HepG2 (cell line): ENCODE results near the gene IL32. TPM values are rescaled to one million over a fixed set of nuclear protein-coding genes. Genes with fewer than 3 reads are reported as not detected.
A peak's percentile ranks its signal among the peaks of the same experiment; 100 is the strongest.

Experiments used
- ATF7-NPFF ChIP-seq: sonication (generic); formaldehyde crosslinking; IDR thresholded peaks from 2 replicates; pipeline ENCODE4 v1.8.1; 2023; ENCODE audit warnings: mild to moderate bottlenecking, low read depth, missing genetic modification reagents, moderate library complexity
- CC2D1A ChIP-seq: sonication (generic); formaldehyde crosslinking; IDR thresholded peaks from 2 replicates; pipeline ENCODE4 v1.8.1; 2023; ENCODE audit warnings: mild to moderate bottlenecking, missing genetic modification reagents
- CCAR2 ChIP-seq: fragments of 200-400 bp; formaldehyde crosslinking; optimal IDR thresholded peaks from 2 replicates; pipeline ENCODE3; 2018; ENCODE audit warnings: low read depth, mild to moderate bottlenecking, low read length, moderate library complexity
- E2F1 ChIP-seq: sonication (generic); formaldehyde crosslinking; IDR thresholded peaks from 2 replicates; pipeline ENCODE4 v1.5.0; 2020; ENCODE audit warnings: missing genetic modification reagents
- ELF4 ChIP-seq: sonication (generic); formaldehyde crosslinking; IDR thresholded peaks from 2 replicates; pipeline ENCODE4 v1.5.0; 2020; ENCODE audit warnings: missing genetic modification reagents, mild to moderate bottlenecking, moderate library complexity, borderline replicate concordance
- GMEB1 ChIP-seq: sonication (generic); formaldehyde crosslinking; IDR thresholded peaks from 2 replicates; pipeline ENCODE4 v1.5.1; 2020; ENCODE audit warnings: missing genetic modification reagents, mild to moderate bottlenecking, borderline replicate concordance
- JUNB ChIP-seq: sonication (generic); formaldehyde crosslinking; IDR thresholded peaks from 2 replicates; pipeline ENCODE4 v1.8.0; 2022; ENCODE audit warnings: missing genetic modification reagents, mild to moderate bottlenecking, borderline replicate concordance
- KDM6A ChIP-seq: IDR thresholded peaks from 2 replicates; pipeline ENCODE4 v1.6.1; 2016; ENCODE audit warnings: low read depth
- KLF13 ChIP-seq: sonication (generic); formaldehyde crosslinking; IDR thresholded peaks from 2 replicates; pipeline ENCODE4 v1.4.0; 2020; ENCODE audit warnings: mild to moderate bottlenecking, missing genetic modification reagents
- MATR3 ChIP-seq: sonication (generic); formaldehyde crosslinking; IDR thresholded peaks from 2 replicates; pipeline ENCODE4 v1.4.0; 2020; ENCODE audit warnings: missing genetic modification reagents
- NCOA5 ChIP-seq: sonication (generic); formaldehyde crosslinking; IDR thresholded peaks from 2 replicates; pipeline ENCODE4 v1.4.0; 2020; ENCODE audit warnings: missing genetic modification reagents
- NPAS2 ChIP-seq: sonication (generic); formaldehyde crosslinking; IDR thresholded peaks from 2 replicates; pipeline ENCODE4 v1.8.0; 2022; ENCODE audit warnings: mild to moderate bottlenecking, missing genetic modification reagents, borderline replicate concordance
- POLR2AphosphoS2 ChIP-seq: IDR thresholded peaks from 2 replicates; pipeline ENCODE4 v1.6.1; 2011; ENCODE audit warnings: low read depth, low read length, improper control_type of control experiment
- RARA ChIP-seq: IDR thresholded peaks from 2 replicates; pipeline ENCODE4 v1.6.1; 2016; ENCODE audit warnings: missing genetic modification reagents, missing compliant biosample characterization
- RBM39 ChIP-seq: fragments of 200-400 bp; formaldehyde crosslinking; IDR thresholded peaks from one replicate; pipeline ENCODE4 v1.6.1; 2018; ENCODE audit warnings: antibody characterized with exemption, mild to moderate bottlenecking, low read depth, low read length; ENCODE audit not compliant: poor library complexity, severe bottlenecking
- XRCC5 ChIP-seq: fragments of 200-400 bp; formaldehyde crosslinking; optimal IDR thresholded peaks from 2 replicates; pipeline ENCODE3; 2017; ENCODE audit warnings: mild to moderate bottlenecking, low read length
- ZBTB42 ChIP-seq: sonication (generic); formaldehyde crosslinking; IDR thresholded peaks from 2 replicates; pipeline ENCODE4 v1.5.0; 2020; ENCODE audit warnings: mild to moderate bottlenecking, missing genetic modification reagents
- ZFX ChIP-seq: sonication (generic); formaldehyde crosslinking; IDR thresholded peaks from 2 replicates; pipeline ENCODE4 v1.4.0; 2020; ENCODE audit warnings: mild to moderate bottlenecking, low read depth, missing genetic modification reagents, moderate library complexity
- ZNF17 ChIP-seq: sonication (generic); formaldehyde crosslinking; IDR thresholded peaks from 2 replicates; pipeline ENCODE4 v1.5.0; 2020; ENCODE audit warnings: mild to moderate bottlenecking, missing genetic modification reagents
- ZNF24 ChIP-seq: fragments of 450-650 bp; IDR thresholded peaks from 2 replicates; pipeline ENCODE4 v1.6.1; 2017; ENCODE audit warnings: antibody characterized with exemption, mild to moderate bottlenecking
- ZNF251 ChIP-seq: sonication (generic); formaldehyde crosslinking; IDR thresholded peaks from 2 replicates; pipeline ENCODE4 v1.9.0; 2021; ENCODE audit warnings: mild to moderate bottlenecking, missing genetic modification reagents
- ZNF432 ChIP-seq: sonication (generic); formaldehyde crosslinking; IDR thresholded peaks from 2 replicates; pipeline ENCODE4 v1.5.0; 2020; ENCODE audit warnings: missing genetic modification reagents, mild to moderate bottlenecking, borderline replicate concordance
- ZNF44 ChIP-seq: sonication (generic); formaldehyde crosslinking; IDR thresholded peaks from 2 replicates; pipeline ENCODE4 v1.5.1; 2020; ENCODE audit warnings: mild to moderate bottlenecking, missing genetic modification reagents
- ZNF512 ChIP-seq: sonication (generic); formaldehyde crosslinking; IDR thresholded peaks from 2 replicates; pipeline ENCODE4 v1.4.0; 2020; ENCODE audit warnings: mild to moderate bottlenecking, missing genetic modification reagents
- ZNF543 ChIP-seq: sonication (generic); formaldehyde crosslinking; IDR thresholded peaks from 2 replicates; pipeline ENCODE4 v1.4.0; 2020; ENCODE audit warnings: mild to moderate bottlenecking, missing genetic modification reagents
- ZNF740 ChIP-seq: sonication (generic); formaldehyde crosslinking; IDR thresholded peaks from 2 replicates; pipeline ENCODE4 v1.4.0; 2020; ENCODE audit warnings: missing genetic modification reagents
- ZNF850 ChIP-seq: sonication (generic); formaldehyde crosslinking; conservative IDR thresholded peaks from 2 replicates; pipeline ENCODE4 v1.9.0; 2021; ENCODE audit warnings: mild to moderate bottlenecking, missing genetic modification reagents
- polyA plus RNA-seq, 8 experiments: library from polyadenylated mRNA; depleted of rRNA in 3 of 8; stranded (reverse) in 7 of 8; unstranded in 1 of 8; fragments of >200 nt; fragmentation: Illumina TruSeq in 4 of 8; extraction: Trizol in 4 of 8; gene quantifications; 2 replicates each; pipeline versions ENCODE4 v1.2.1 to v1.2.3, GENCODE V29; 2011 to 2016; ENCODE audit warnings: low read depth in 4 of 8, missing spikeins in 1 of 8, mixed read lengths in 1 of 8; ENCODE audit not compliant: insufficient read depth in 1 of 8
- total RNA-seq, 5 experiments: library from RNA; depleted of rRNA; stranded (reverse); fragments of >200 nt; fragmentation: Illumina TruSeq; extraction: Trizol; gene quantifications; 2 replicates each; pipeline ENCODE4 v1.2.3, GENCODE V29; 2016; ENCODE audit warnings: low read depth in 1 of 5

The IL32 gene
- total and polyA plus RNA-seq, 2 of the 13 experiments (the other 11 are each of a cell fraction or from before 2014, with no cell fraction given), result 115 to 165 TPM

GRCh38 chr16:3065069-3065741, at the start of gene IL32 (continued):
- TF ChIP-seq ELF4 (CRISPR knock-in tag) (peak; percentile 49; the same call in 1 of the 2 replicates), ZBTB42 (CRISPR knock-in tag) (no peak), GMEB1 (CRISPR knock-in tag) (peak; percentile 45; the same call in 1 of the 2 replicates), KLF13 (CRISPR knock-in tag) (no peak), NCOA5 (CRISPR knock-in tag) (no peak), JUNB (peak; percentile 24), E2F1 (no peak), MATR3 (CRISPR knock-in tag) (no peak), ZNF740 (CRISPR knock-in tag) (no peak; the same call in 1 of the 2 replicates), ZNF432 (no peak), KDM6A (CRISPR knock-in tag) (no peak; the same call in 1 of the 2 replicates), CC2D1A (no peak), ATF7-NPFF (CRISPR knock-in tag) (no peak), NPAS2 (CRISPR knock-in tag) (no peak), ZNF24 (no peak), XRCC5 (peak; percentile 48), ZNF850 (CRISPR knock-in tag) (no peak), ZNF17 (no peak), CCAR2 (no peak), ZNF44 (CRISPR knock-in tag) (no peak), ZFX (CRISPR knock-in tag) (peak; percentile 61), RBM39 (no peak), ZNF251 (CRISPR knock-in tag) (no peak; the same call in 1 of the 2 replicates), ZNF543 (CRISPR knock-in tag) (no peak), RARA (CRISPR knock-in tag) (peak; percentile 44), ZNF512 (CRISPR knock-in tag) (no peak), POLR2AphosphoS2 (peak; percentile 62)
